ENCODE results near the gene KANSL3.

Gene KANSL3

DNA sequence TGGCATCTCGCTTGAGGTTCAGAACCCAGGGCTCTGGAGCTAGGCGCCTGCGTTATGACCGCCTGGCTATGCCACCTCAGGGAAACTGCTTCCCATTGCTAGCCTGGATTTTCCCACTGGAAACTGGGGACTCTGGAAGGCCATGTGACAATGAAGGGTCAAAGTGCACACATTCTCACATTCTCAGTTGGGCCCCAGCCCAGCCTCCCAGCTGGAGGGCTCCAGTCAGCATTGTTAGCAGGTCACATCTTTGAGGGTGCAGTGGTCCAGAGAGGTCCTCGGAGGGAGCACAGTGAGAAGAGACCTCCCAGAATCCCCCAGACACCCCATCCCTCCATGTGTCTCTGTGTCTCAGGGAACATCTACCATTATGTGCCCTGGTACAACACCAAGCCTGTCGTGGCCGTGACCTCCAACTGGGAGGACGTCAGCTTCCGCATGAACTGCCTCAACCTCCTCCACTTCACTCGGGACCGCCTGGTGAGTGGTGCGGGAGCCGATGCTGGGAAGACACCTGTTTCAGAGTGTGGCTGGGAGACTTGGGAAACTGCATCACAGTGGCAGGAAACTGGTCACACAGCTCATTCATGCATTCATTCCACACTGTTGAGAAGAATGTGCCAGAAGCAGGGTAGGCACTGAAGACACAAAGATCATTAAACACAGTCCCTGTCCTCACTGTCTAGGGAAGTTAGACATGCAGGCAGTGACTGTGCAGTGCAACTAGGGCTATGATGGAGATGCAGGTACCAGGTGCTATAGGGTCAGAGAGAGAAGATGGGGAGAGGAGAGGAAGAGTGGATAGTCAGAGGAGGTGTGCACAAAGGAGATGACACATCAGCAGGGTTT, 46.1 kb upstream of the KANSL3 start:
- H3K9me3 ChIP-seq (ENCODE audit: severe bottlenecking) = no peaks in the 10 kb centered on the region
- no peaks in the 10 kb centered on the region for H3K4me1 ChIP-seq (ENCODE audit: insufficient read depth, poor library complexity, severe bottlenecking)
- H3K27me3 ChIP-seq (ENCODE audit: insufficient read depth, poor library complexity, severe bottlenecking) = no peaks in the 10 kb centered on the region
- H3K36me3 ChIP-seq (ENCODE audit: low read depth) = no peaks in the 10 kb centered on the region
- no peak overlapping the region for H3K27ac ChIP-seq (ENCODE audit: poor library complexity, severe bottlenecking)
- DNase-seq (ENCODE audit: low spot score) (peak; percentile 69), ATAC-seq (ENCODE audit: low read depth) (no peak; the same call in 2 of the 3 replicates)
- TF ChIP-seq, protein P1, sequence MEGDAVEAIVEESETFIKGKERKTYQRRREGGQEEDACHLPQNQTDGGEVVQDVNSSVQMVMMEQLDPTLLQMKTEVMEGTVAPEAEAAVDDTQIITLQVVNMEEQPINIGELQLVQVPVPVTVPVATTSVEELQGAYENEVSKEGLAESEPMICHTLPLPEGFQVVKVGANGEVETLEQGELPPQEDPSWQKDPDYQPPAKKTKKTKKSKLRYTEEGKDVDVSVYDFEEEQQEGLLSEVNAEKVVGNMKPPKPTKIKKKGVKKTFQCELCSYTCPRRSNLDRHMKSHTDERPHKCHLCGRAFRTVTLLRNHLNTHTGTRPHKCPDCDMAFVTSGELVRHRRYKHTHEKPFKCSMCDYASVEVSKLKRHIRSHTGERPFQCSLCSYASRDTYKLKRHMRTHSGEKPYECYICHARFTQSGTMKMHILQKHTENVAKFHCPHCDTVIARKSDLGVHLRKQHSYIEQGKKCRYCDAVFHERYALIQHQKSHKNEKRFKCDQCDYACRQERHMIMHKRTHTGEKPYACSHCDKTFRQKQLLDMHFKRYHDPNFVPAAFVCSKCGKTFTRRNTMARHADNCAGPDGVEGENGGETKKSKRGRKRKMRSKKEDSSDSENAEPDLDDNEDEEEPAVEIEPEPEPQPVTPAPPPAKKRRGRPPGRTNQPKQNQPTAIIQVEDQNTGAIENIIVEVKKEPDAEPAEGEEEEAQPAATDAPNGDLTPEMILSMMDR (IDR thresholded peaks at IDR 0.05; ENCODE audit: poor library complexity, severe bottlenecking) = no peak
- H3K4me3 ChIP-seq (ENCODE audit: severe bottlenecking) = no peak overlapping the region

DNA sequence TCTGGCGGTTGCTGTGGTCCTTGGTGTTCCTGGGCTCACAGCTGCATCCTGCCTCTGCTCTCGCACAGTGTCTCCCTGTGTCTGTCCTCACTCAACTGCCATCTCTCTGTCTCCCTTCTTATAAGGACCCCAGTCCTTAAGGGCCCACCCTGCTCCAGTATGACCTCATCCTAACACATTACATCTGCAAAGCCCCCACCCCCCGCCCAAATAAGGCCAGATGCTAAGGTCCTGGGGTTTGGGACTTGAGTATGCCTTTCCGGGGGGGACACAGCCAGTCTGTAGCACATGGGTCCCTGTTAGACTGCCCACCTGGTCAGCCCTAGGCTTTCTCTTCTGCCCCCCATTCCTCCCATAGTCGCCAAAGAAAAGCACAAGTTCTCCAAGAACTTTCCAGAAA, 45.2 kb upstream of the KANSL3 start:
- Histone ChIP-seq H3K9me3 (ENCODE audit: severe bottlenecking) (no peaks in the 10 kb centered on the region), H3K27me3 (ENCODE audit: insufficient read depth, poor library complexity, severe bottlenecking) (no peaks in the 10 kb centered on the region), H3K4me1 (ENCODE audit: insufficient read depth, poor library complexity, severe bottlenecking) (no peaks in the 10 kb centered on the region), H3K27ac (ENCODE audit: poor library complexity, severe bottlenecking) (no peak overlapping the region), H3K4me3 (ENCODE audit: severe bottlenecking) (no peak overlapping the region), H3K36me3 (ENCODE audit: low read depth) (no peaks in the 10 kb centered on the region)
- TF ChIP-seq, protein P1 (IDR thresholded peaks at IDR 0.05; ENCODE audit: poor library complexity, severe bottlenecking) = no peak
- no peak for DNase-seq (ENCODE audit: low spot score)
- ATAC-seq (ENCODE audit: low read depth) = no peak

DNA sequence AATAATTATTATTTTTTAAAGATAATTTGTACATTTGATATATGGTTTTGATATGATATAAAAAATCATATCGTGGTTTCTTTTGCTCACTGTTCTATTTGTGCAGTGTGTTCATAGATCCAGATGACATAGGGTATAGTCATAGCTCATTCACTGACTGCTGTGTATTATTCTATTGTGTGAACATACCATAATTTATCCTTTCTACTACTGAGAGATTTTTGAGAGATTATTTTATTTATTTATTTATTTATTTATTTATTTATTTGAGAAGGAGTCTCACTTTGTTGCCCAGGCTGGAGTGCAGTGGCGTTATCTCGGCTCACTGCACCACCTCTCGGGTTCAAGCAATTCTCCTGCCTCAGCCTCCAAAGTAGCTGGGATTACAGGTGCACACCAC, 43.4 kb upstream of the KANSL3 start:
- H3K4me3 ChIP-seq (ENCODE audit: severe bottlenecking) = no peak overlapping the region
- no peaks in the 10 kb centered on the region for H3K36me3 ChIP-seq (ENCODE audit: low read depth)
- no peaks in the 10 kb centered on the region for H3K4me1 ChIP-seq (ENCODE audit: insufficient read depth, poor library complexity, severe bottlenecking)
- no peak overlapping the region for H3K27ac ChIP-seq (ENCODE audit: poor library complexity, severe bottlenecking)
- DNase-seq (ENCODE audit: low spot score) (no peak), ATAC-seq (ENCODE audit: low read depth) (no peak)
- TF ChIP-seq, protein P1 (IDR thresholded peaks at IDR 0.05; ENCODE audit: poor library complexity, severe bottlenecking) = no peak
- H3K27me3 ChIP-seq (ENCODE audit: insufficient read depth, poor library complexity, severe bottlenecking) = no peaks in the 10 kb centered on the region
- H3K9me3 ChIP-seq (ENCODE audit: severe bottlenecking) = no peaks in the 10 kb centered on the region

DNA sequence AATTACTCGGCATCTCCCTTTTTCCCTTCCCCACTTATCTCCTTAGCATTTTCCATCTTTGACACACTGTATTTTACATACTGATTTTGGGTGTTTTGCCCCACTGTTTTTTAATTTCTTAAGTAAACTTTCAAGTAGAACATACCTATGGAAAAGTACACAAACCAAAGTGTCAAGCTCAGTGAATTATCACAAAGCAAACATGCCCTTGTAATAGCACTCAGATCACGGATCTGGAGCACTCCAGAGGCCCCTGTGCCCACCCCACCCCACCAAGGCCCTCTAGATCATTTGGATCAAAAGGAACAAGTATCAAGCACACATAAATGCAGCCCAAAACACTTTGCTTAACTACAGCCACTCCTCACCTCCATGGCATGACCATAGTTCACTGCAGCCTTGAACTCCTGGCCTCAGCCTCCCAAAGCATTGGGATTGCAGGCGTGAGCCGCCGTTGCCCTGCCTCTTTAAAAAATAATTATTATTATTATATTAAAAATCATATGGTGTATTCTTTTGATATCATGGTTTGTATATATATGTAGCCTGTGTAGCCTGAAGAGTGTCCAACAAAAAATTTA, 42.5 kb upstream of the KANSL3 start:
- Histone ChIP-seq H3K4me3 (ENCODE audit: severe bottlenecking) (no peak overlapping the region), H3K36me3 (ENCODE audit: low read depth) (no peaks in the 10 kb centered on the region), H3K27ac (ENCODE audit: poor library complexity, severe bottlenecking) (no peak overlapping the region), H3K4me1 (ENCODE audit: insufficient read depth, poor library complexity, severe bottlenecking) (no peaks in the 10 kb centered on the region), H3K27me3 (ENCODE audit: insufficient read depth, poor library complexity, severe bottlenecking) (no peaks in the 10 kb centered on the region), H3K9me3 (ENCODE audit: severe bottlenecking) (no peaks in the 10 kb centered on the region)
- DNase-seq (ENCODE audit: low spot score) (no peak), ATAC-seq (ENCODE audit: low read depth) (no peak)
- TF ChIP-seq, protein P1 (IDR thresholded peaks at IDR 0.05; ENCODE audit: poor library complexity, severe bottlenecking) = no peak

DNA sequence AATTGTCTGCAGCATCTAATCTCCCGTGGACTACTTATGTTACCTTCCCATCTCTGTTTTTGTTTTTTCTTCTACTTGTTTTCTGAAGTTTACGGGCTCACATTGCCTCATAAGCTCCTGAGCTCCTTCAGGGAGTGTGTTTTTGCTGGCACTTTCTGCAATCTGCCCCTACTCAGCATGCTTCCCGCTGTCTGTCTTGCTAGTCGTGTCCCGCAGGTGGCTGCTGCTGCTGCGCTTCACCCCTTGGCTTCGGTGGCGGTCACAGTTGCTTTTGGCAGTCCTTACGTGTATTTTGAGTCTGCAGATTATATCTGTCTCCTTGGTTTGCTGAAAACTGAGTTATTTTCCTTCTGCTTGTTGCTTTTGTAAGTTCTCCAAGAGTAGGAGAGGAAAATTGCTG, 41.7 kb upstream of the KANSL3 start:
- Histone ChIP-seq H3K4me1 (ENCODE audit: insufficient read depth, poor library complexity, severe bottlenecking) (no peaks in the 10 kb centered on the region), H3K27me3 (ENCODE audit: insufficient read depth, poor library complexity, severe bottlenecking) (no peaks in the 10 kb centered on the region), H3K4me3 (ENCODE audit: severe bottlenecking) (no peak overlapping the region), H3K9me3 (ENCODE audit: severe bottlenecking) (no peaks in the 10 kb centered on the region), H3K36me3 (ENCODE audit: low read depth) (no peaks in the 10 kb centered on the region), H3K27ac (ENCODE audit: poor library complexity, severe bottlenecking) (no peak overlapping the region)
- ATAC-seq (ENCODE audit: low read depth) = no peak
- DNase-seq (ENCODE audit: low spot score) = no peak
- TF ChIP-seq, protein P1 (IDR thresholded peaks at IDR 0.05; ENCODE audit: poor library complexity, severe bottlenecking) = no peak
